Smooth muscle cell (in vitro differentiated cells): ENCODE results near the gene TXNDC2. TPM values are rescaled to one million over a fixed set of nuclear protein-coding genes. Genes with fewer than 3 reads are reported as not detected.

ENCODE experiments used
- DNase-seq: peaks from one replicate; lab custom pipeline; 2025; ENCODE audit not compliant: unreplicated experiment; lab: John Stamatoyannopoulos, UW
- H2AFZ ChIP-seq: fragments of 200-600 bp; sonication (generic); 2 replicates; pipeline ENCODE4 v1.6.0; 2016; ENCODE audit warnings: antibody characterized with exemption, low read depth, mild to moderate bottlenecking
- H3F3A ChIP-seq: fragments of 200-600 bp; sonication (generic); 2 replicates; pipeline ENCODE4 v1.6.0; 2017; ENCODE audit warnings: antibody characterized with exemption, low read depth
- H3K27ac ChIP-seq: fragments of 200-600 bp; sonication (generic); 2 replicates; pipeline ENCODE4 v1.5.1; 2016; ENCODE audit warnings: low read depth, mild to moderate bottlenecking
- H3K27me3 ChIP-seq: fragments of 200-600 bp; sonication (generic); 2 replicates; pipeline ENCODE4 v1.6.1; 2016; ENCODE audit warnings: low read depth, mild to moderate bottlenecking
- H3K36me3 ChIP-seq: fragments of 200-600 bp; sonication (generic); 2 replicates; pipeline ENCODE4 v1.5.1; 2016; ENCODE audit warnings: low read depth
- H3K4me1 ChIP-seq: fragments of 200-600 bp; sonication (generic); 2 replicates; pipeline ENCODE4 v1.5.1; 2016; ENCODE audit warnings: low read depth
- H3K4me2 ChIP-seq: fragments of 200-600 bp; sonication (generic); 2 replicates; pipeline ENCODE4 v1.6.0; 2016; ENCODE audit warnings: mild to moderate bottlenecking
- H3K4me3 ChIP-seq: fragments of 200-600 bp; sonication (generic); 2 replicates; pipeline ENCODE4 v1.5.1; 2016; ENCODE audit warnings: mild to moderate bottlenecking
- H3K79me2 ChIP-seq: fragments of 200-600 bp; sonication (generic); 2 replicates; pipeline ENCODE4 v1.6.0; 2016; ENCODE audit warnings: low read depth, mild to moderate bottlenecking
- H3K9ac ChIP-seq: fragments of 200-600 bp; sonication (generic); 2 replicates; pipeline ENCODE4 v1.6.0; 2016; ENCODE audit warnings: low read depth
- H3K9me3 ChIP-seq: fragments of 200-600 bp; sonication (generic); replicated peaks from 2 replicates; pipeline ENCODE4 v1.5.1; 2016; ENCODE audit warnings: low read depth
- H4K20me1 ChIP-seq: fragments of 200-600 bp; sonication (generic); 2 replicates; pipeline ENCODE4 v1.6.0; 2016; ENCODE audit warnings: low read depth
- CTCF ChIP-seq: fragments of 200-600 bp; sonication (generic); IDR thresholded peaks from 2 replicates; pipeline ENCODE4 v1.5.1; 2017; ENCODE audit warnings: borderline replicate concordance, mild to moderate bottlenecking, antibody characterized with exemption; ENCODE audit not compliant: insufficient read depth, poor library complexity, severe bottlenecking
- WGBS: methylation state at CpG from one replicate; pipeline ENCODE4 v1.1.7; 2016; ENCODE audit warnings: low lambda C conversion rate; 5-methylcytosine and 5-hydroxymethylcytosine counted together
- polyA plus RNA-seq: library from polyadenylated mRNA; unstranded; fragments of >200 nt; fragmentation: Nextera tagmentation; extraction: Ambion mirVana; gene quantifications from 2 replicates; pipeline ENCODE4 v1.2.1, GENCODE V29; 2016
- total RNA-seq: library from RNA; depleted of rRNA; stranded (reverse); fragments of >200 nt; gene quantifications from 2 replicates; pipeline ENCODE4 v1.2.3, GENCODE V29; 2014

The TXNDC2 gene
- total and polyA plus RNA-seq, 2 experiments from 2014 or later, result 0.58 TPM; not detected in 1

GRCh38 chr18:9884090-9884489, 1.7 kb upstream of the TXNDC2 start:
- Histone ChIP-seq H3K36me3 (no peaks in the 10 kb centered on the region), H3K9ac (no peak overlapping the region), H4K20me1 (no peaks in the 10 kb centered on the region), H3K4me2 (no peak overlapping the region), H3K79me2 (no peaks in the 10 kb centered on the region), H3K4me3 (no peak overlapping the region), H3K4me1 (no peaks in the 10 kb centered on the region), H3F3A (no peaks in the 10 kb centered on the region), H3K27ac (no peak overlapping the region), H2AFZ (no peak overlapping the region), H3K9me3 (no peaks in the 10 kb centered on the region), H3K27me3 (no peaks in the 10 kb centered on the region)
- 85% methylated on average over 6 of the region's 6 CpGs for WGBS
- DNase-seq, result no peak
- no peak for TF ChIP-seq CTCF

- Histone ChIP-seq H3K4me3 (no peak overlapping the region), H3K9ac (no peak overlapping the region), H3K27ac (no peak overlapping the region), H3K9me3 (no peaks in the 10 kb centered on the region), H4K20me1 (no peaks in the 10 kb centered on the region), H3K4me2 (no peak overlapping the region), H2AFZ (no peak overlapping the region), H3K27me3 (no peaks in the 10 kb centered on the region), H3K36me3 (no peaks in the 10 kb centered on the region), H3F3A (no peaks in the 10 kb centered on the region), H3K4me1 (no peaks in the 10 kb centered on the region), H3K79me2 (no peaks in the 10 kb centered on the region)
- DNase-seq, result no peak
- TF ChIP-seq CTCF, result no peak
- 96% methylated on average over 12 of the region's 12 CpGs for WGBS
These were observed 1.1 kb upstream of the TXNDC2 start for GRCh38 chr18:9884532-9885140.

- no peak for TF ChIP-seq CTCF
- no peak overlapping the region for H3K27ac ChIP-seq
- no peak overlapping the region for H2AFZ ChIP-seq
- no peaks in the 10 kb centered on the region for H3K36me3 ChIP-seq
- H3K4me2 ChIP-seq, result no peak overlapping the region
- no peaks in the 10 kb centered on the region for H3K27me3 ChIP-seq
- no peaks in the 10 kb centered on the region for H3K9me3 ChIP-seq
- no peak overlapping the region for H3K4me3 ChIP-seq
- H3K79me2 ChIP-seq, result no peaks in the 10 kb centered on the region
- H3K9ac ChIP-seq, result no peak overlapping the region
- H4K20me1 ChIP-seq, result no peaks in the 10 kb centered on the region
- no peak for DNase-seq
- 96% methylated on average over 3 of the region's 3 CpGs for WGBS
- no peaks in the 10 kb centered on the region for H3K4me1 ChIP-seq
- H3F3A ChIP-seq, result no peaks in the 10 kb centered on the region
These were observed 204 bp downstream of the TXNDC2 start for GRCh38 chr18:9886005-9886348.

- H3K4me2 ChIP-seq, result no peak overlapping the region
- no peaks in the 10 kb centered on the region for H4K20me1 ChIP-seq
- no peak overlapping the region for H3K4me3 ChIP-seq
- no peaks in the 10 kb centered on the region for H3F3A ChIP-seq
- H3K36me3 ChIP-seq, result no peaks in the 10 kb centered on the region
- WGBS, result 88% methylated on average over 5 of the region's 5 CpGs
- H3K9ac ChIP-seq, result no peak overlapping the region
- no peaks in the 10 kb centered on the region for H3K4me1 ChIP-seq
- no peak for DNase-seq
- no peak for TF ChIP-seq CTCF
- no peak overlapping the region for H3K27ac ChIP-seq
- H3K27me3 ChIP-seq, result no peaks in the 10 kb centered on the region
- no peaks in the 10 kb centered on the region for H3K9me3 ChIP-seq
- no peak overlapping the region for H2AFZ ChIP-seq
- no peaks in the 10 kb centered on the region for H3K79me2 ChIP-seq
These were observed 2.2 kb downstream of the TXNDC2 start for GRCh38 chr18:9887992-9888391.
